SU-DHL-6 (cell line): ENCODE measurements around the gene SHISA4.

Experiments used
- H2AFZ ChIP-seq: fragments of 200-600 bp; sonication (generic); 2 replicates; pipeline ENCODE4 v1.6.1; 2014; ENCODE audit warnings: low read depth, mild to moderate bottlenecking, moderate library complexity, mixed read lengths, antibody characterized with exemption, low read length; ENCODE audit not compliant: severe bottlenecking
- H3F3A ChIP-seq: fragments of 200-600 bp; shearing (Covaris generic); 2 replicates; pipeline ENCODE4 v1.6.0; 2016; ENCODE audit warnings: antibody characterized with exemption, mild to moderate bottlenecking; ENCODE audit not compliant: insufficient read depth
- H3K27ac ChIP-seq: fragments of 200-600 bp; sonication (generic); 2 replicates; pipeline ENCODE4 v1.5.1; 2016; ENCODE audit warnings: low read depth, mild to moderate bottlenecking, low read length, moderate library complexity, mixed read lengths
- H3K27me3 ChIP-seq: fragments of 200-600 bp; sonication (generic), shearing (Covaris generic); 2 replicates; pipeline ENCODE4 v1.6.0; 2014; ENCODE audit warnings: mild to moderate bottlenecking, low read length
- H3K36me3 ChIP-seq: fragments of 200-600 bp; sonication (generic); 2 replicates; pipeline ENCODE4 v1.6.1; 2014; ENCODE audit warnings: mild to moderate bottlenecking, low read length, mixed read lengths
- H3K4me2 ChIP-seq: fragments of 300-600, 200-600 bp; shearing (Covaris generic), sonication (generic); 2 replicates; pipeline ENCODE4 v1.6.0; 2014; ENCODE audit warnings: low read length, low read depth, mild to moderate bottlenecking; ENCODE audit not compliant: poor library complexity, severe bottlenecking
- H3K4me3 ChIP-seq: fragments of 200-600 bp; sonication (generic); 2 replicates; pipeline ENCODE4 v1.5.1; 2014; ENCODE audit warnings: antibody characterized with exemption, low read length, mild to moderate bottlenecking, mixed read lengths; ENCODE audit not compliant: insufficient read depth, poor library complexity, severe bottlenecking
- H3K79me2 ChIP-seq: fragments of 200-600 bp; sonication (generic); 2 replicates; pipeline ENCODE4 v1.6.1; 2014; ENCODE audit warnings: mild to moderate bottlenecking, low read length, moderate library complexity; ENCODE audit not compliant: insufficient read depth
- H3K9ac ChIP-seq: fragments of 200-600 bp; sonication (generic); 2 replicates; pipeline ENCODE4 v1.7.0; 2014; ENCODE audit warnings: mild to moderate bottlenecking, low read length
- H3K9me2 ChIP-seq: fragments of 200-600 bp; sonication (generic); replicated peaks from 2 replicates; pipeline ENCODE4 v1.6.1; 2014; ENCODE audit warnings: low read length; ENCODE audit not compliant: insufficient read depth
- H3K9me3 ChIP-seq: fragments of 200-600 bp; sonication (generic); 2 replicates; pipeline ENCODE4 v1.6.1; 2014; ENCODE audit warnings: low read length, mixed read lengths; ENCODE audit not compliant: insufficient read depth
- H4K20me1 ChIP-seq: fragments of 200-600 bp; sonication (generic); 2 replicates; pipeline ENCODE4 v1.6.1; 2014; ENCODE audit warnings: low read depth, mild to moderate bottlenecking, antibody characterized with exemption, low read length, moderate library complexity, mixed read lengths
- CTCF ChIP-seq: fragments of 200-600 bp; sonication (generic); IDR thresholded peaks from one replicate; pipeline ENCODE4 v1.5.1; 2017; ENCODE audit warnings: antibody characterized with exemption, mild to moderate bottlenecking, low read length, moderate library complexity; ENCODE audit not compliant: insufficient read depth, poor library complexity, severe bottlenecking
- EZH2phosphoT487 ChIP-seq: fragments of 200-600 bp; sonication (generic), shearing (Covaris generic); conservative IDR thresholded peaks from 2 replicates; pipeline ENCODE4 v1.6.1; 2018; ENCODE audit warnings: mild to moderate bottlenecking, antibody characterized with exemption, low read length, moderate library complexity, mixed read lengths

Gene SHISA4

GRCh38 chr1:201911826-201912571, 23.3 kb downstream of the SHISA4 start:
- Histone ChIP-seq H3K27ac (no peak overlapping the region), H3K9ac (no peak overlapping the region), H3K9me3 (no peaks in the 10 kb centered on the region), H3K9me2 (no peaks in the 10 kb centered on the region), H2AFZ (no peak overlapping the region), H3K79me2 (no peaks in the 10 kb centered on the region), H3K27me3 (no peaks in the 10 kb centered on the region), H4K20me1 (no peaks in the 10 kb centered on the region), H3K36me3 (no peaks in the 10 kb centered on the region), H3K4me2 (no peak overlapping the region), H3K4me3 (no peak overlapping the region), H3F3A (no peaks in the 10 kb centered on the region)
- TF ChIP-seq CTCF, result no peak
- no peak for TF ChIP-seq EZH2phosphoT487

- H3K4me2 ChIP-seq, result no peak overlapping the region
- H2AFZ ChIP-seq, result no peak overlapping the region
- H3K27me3 ChIP-seq, result no peaks in the 10 kb centered on the region
- H3K4me3 ChIP-seq, result no peak overlapping the region
- H3K9me3 ChIP-seq, result no peaks in the 10 kb centered on the region
- no peak overlapping the region for H3K9ac ChIP-seq
- no peak overlapping the region for H3K27ac ChIP-seq
- H3K79me2 ChIP-seq, result no peaks in the 10 kb centered on the region
- TF ChIP-seq CTCF, result no peak
- no peak for TF ChIP-seq EZH2phosphoT487
- H3F3A ChIP-seq, result no peaks in the 10 kb centered on the region
- H3K36me3 ChIP-seq, result no peaks in the 10 kb centered on the region
- no peaks in the 10 kb centered on the region for H4K20me1 ChIP-seq
- no peaks in the 10 kb centered on the region for H3K9me2 ChIP-seq
Observed at GRCh38 chr1:201912832-201913231, 24.1 kb downstream of the SHISA4 start.

GRCh38 chr1:201914456-201915235, 25.9 kb downstream of the SHISA4 start:
- Histone ChIP-seq H2AFZ (no peak overlapping the region), H3K9me3 (no peaks in the 10 kb centered on the region), H3F3A (no peaks in the 10 kb centered on the region), H3K9me2 (no peaks in the 10 kb centered on the region), H3K27ac (no peak overlapping the region), H3K79me2 (no peaks in the 10 kb centered on the region), H3K36me3 (no peaks in the 10 kb centered on the region), H3K9ac (no peak overlapping the region), H4K20me1 (no peaks in the 10 kb centered on the region), H3K27me3 (no peaks in the 10 kb centered on the region), H3K4me3 (no peak overlapping the region), H3K4me2 (no peak overlapping the region)
- TF ChIP-seq EZH2phosphoT487 (no peak), CTCF (no peak)
